PC-3 (cell line): Measurements from ENCODE around the gene ABCB8.

ENCODE experiments used
- EZH2 ChIP-seq: fragments of 300-600 bp; sonication (generic); IDR thresholded peaks from one replicate; pipeline ENCODE4 v1.6.1; 2017; ENCODE audit warnings: antibody characterized with exemption, mild to moderate bottlenecking, low read length; ENCODE audit not compliant: unreplicated experiment
- EZH2phosphoT487 ChIP-seq: fragments of 300-600 bp; sonication (generic); IDR thresholded peaks from 2 replicates; pipeline ENCODE4 v1.6.1; 2018; ENCODE audit warnings: mild to moderate bottlenecking, antibody characterized with exemption, low read length, borderline replicate concordance
- TF ChIP-seq, protein P1 (sequence below): fragments of 300-600 bp; sonication (generic); conservative IDR thresholded peaks from 2 replicates; pipeline ENCODE4 v1.5.1; 2017; ENCODE audit warnings: antibody characterized with exemption, low read depth, mild to moderate bottlenecking, low read length

DNA sequence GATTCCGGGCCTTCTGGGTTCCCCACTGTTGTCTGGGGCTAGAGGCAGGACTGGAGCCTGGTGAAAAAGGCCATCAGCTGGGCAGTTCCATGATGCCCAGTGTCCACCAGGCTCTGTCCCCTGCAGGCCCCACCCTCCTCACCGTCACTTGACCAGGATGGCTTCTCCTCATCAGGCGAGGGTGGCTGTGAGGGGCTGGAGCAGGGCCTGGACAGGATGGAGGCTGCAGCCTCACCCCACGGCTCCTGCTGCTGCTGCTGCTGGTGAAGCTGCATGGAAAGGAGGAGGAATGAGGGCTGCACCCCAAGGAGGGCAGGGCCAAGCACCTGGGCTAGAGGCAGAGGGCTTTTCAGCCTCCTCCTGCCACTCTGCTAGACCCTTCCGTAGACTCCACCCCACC, 12.3 kb upstream of the ABCB8 start:
- TF ChIP-seq, protein P1, sequence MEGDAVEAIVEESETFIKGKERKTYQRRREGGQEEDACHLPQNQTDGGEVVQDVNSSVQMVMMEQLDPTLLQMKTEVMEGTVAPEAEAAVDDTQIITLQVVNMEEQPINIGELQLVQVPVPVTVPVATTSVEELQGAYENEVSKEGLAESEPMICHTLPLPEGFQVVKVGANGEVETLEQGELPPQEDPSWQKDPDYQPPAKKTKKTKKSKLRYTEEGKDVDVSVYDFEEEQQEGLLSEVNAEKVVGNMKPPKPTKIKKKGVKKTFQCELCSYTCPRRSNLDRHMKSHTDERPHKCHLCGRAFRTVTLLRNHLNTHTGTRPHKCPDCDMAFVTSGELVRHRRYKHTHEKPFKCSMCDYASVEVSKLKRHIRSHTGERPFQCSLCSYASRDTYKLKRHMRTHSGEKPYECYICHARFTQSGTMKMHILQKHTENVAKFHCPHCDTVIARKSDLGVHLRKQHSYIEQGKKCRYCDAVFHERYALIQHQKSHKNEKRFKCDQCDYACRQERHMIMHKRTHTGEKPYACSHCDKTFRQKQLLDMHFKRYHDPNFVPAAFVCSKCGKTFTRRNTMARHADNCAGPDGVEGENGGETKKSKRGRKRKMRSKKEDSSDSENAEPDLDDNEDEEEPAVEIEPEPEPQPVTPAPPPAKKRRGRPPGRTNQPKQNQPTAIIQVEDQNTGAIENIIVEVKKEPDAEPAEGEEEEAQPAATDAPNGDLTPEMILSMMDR, result no peak
- TF ChIP-seq EZH2 (no peak), EZH2phosphoT487 (no peak)
